Psoas muscle (tissue), 8 donors: ENCODE results near the gene DDN. TPM values are rescaled to one million over a fixed set of nuclear protein-coding genes. Genes with fewer than 3 reads are reported as not detected.

Source experiments
- ATAC-seq, 4 donors: fragments of 200-7000 bp; cut with Tn5 transposase; one replicate each; pipeline ENCODE4 v1.9.1; 2020; ENCODE audit warnings: moderate library complexity in 3 of 4, mild to moderate bottlenecking in 2 of 4
- DNase-seq, 2 donors: peaks; one replicate each; pipeline ENCODE4 v3.0.0-alpha.2; 2020
- H3K27ac ChIP-seq: fragments of 200-600 bp; one replicate; pipeline ENCODE4 v1.8.0; 2022
- H3K27me3 ChIP-seq, 3 donors: fragments of 200-600 bp in 1 of 3; one replicate each; pipeline versions ENCODE4 v1.6.1 to v1.8.0; 2013 to 2022; ENCODE audit warnings: low read length in 2 of 3, mild to moderate bottlenecking in 2 of 3, moderate library complexity in 1 of 3; ENCODE audit not compliant: insufficient read depth in 3 of 3
- H3K36me3 ChIP-seq, 2 donors: fragments of 200-600 bp in 1 of 2; one replicate each; pipeline versions ENCODE4 v1.6.1 to v1.8.0; 2013 to 2022; ENCODE audit warnings: low read depth in 1 of 2, mild to moderate bottlenecking in 1 of 2, moderate library complexity in 1 of 2; ENCODE audit not compliant: insufficient read depth in 1 of 2
- H3K4me1 ChIP-seq: fragments of 200-600 bp; one replicate; pipeline ENCODE4 v1.8.0; 2022
- H3K4me3 ChIP-seq: fragments of 200-600 bp; one replicate; pipeline ENCODE4 v1.8.0; 2022; ENCODE audit warnings: mild to moderate bottlenecking
- H3K9me3 ChIP-seq: fragments of 200-600 bp; one replicate; pipeline ENCODE4 v1.8.0; 2022
- WGBS, 3 donors: extraction: QIAGEN DNeasy Blood & Tissue Kit; methylation state at CpG; one replicate each; pipeline versions ENCODE4 v1.1.6 to v1.1.7; 2013; 5-methylcytosine and 5-hydroxymethylcytosine counted together
- intact Hi-C, 2 donors: fragments of 100-400 bp; cut with DNase I; formaldehyde crosslinking; loops; one replicate each; pipeline versions ENCODE4 v1.11.0 to v1.14.2; 2022
- polyA plus RNA-seq, 3 donors: library from polyadenylated mRNA; stranded (reverse); fragments of 200-250 nt; gene quantifications; one replicate each; pipeline ENCODE4 v1.2.3, GENCODE V29; 2013
- total RNA-seq, 4 donors: library from RNA; stranded (reverse); fragmentation: NEBNext Ultra II Directional in 2 of 4; extraction: Animal tissue kit (Norgen Biotek cat#: 25700) in 2 of 4; gene quantifications; one replicate each; pipeline versions ENCODE4 v1.2.1 to v1.2.4, GENCODE V29; 2021 to 2023
- TF ChIP-seq, protein P1 (sequence below): fragments of 200-600 bp; IDR thresholded peaks from one replicate; pipeline ENCODE4 v1.8.0; 2022; ENCODE audit warnings: antibody characterized with exemption
- donor health status: healthy with polysubstance abuse.
- donor health status: DM: no; HTN: no; CAD: no; lungs with moderate emphysema.
- donor health status: Bipolar disorder and iron deficiency.
- donor health status: healthy.
- donor health status: DM: yes; HTN: yes; CAD: no.
- donor health status: DM: no; HTN: no; CAD: no.
- donor health status: DM: no; HTN: no; CAD: no.
- donor health status: DM: yes; HTN: yes; CAD: no.

DDN gene
- total and polyA plus RNA-seq, 7 donors, result 11.2 to 485 (median 72.6) TPM

- H3K27ac ChIP-seq, result no peak overlapping the region
- WGBS, 3 donors, result 85 to 90% (median 89%) methylated on average over 4 of the region's 4 CpGs
- ATAC-seq, result no peak
These were observed 46.5 kb downstream of the DDN start for GRCh38 chr12:48952691-48953090.

GRCh38 chr12:48947727-48948126 is 51.4 kb downstream of the DDN start:
- no peaks in the 10 kb centered on the region for H3K27me3 ChIP-seq
- H3K4me1 ChIP-seq, result no peaks in the 10 kb centered on the region
- H3K27ac ChIP-seq, result no peak overlapping the region
- DNase-seq, result no peak
- H3K4me3 ChIP-seq, result no peak overlapping the region
- no peaks in the 10 kb centered on the region for H3K9me3 ChIP-seq
- WGBS, 3 donors, result 92 to 96% (median 94%) methylated on average over 3 of the region's 3 CpGs
- ATAC-seq, result no peak
- TF ChIP-seq, protein P1, sequence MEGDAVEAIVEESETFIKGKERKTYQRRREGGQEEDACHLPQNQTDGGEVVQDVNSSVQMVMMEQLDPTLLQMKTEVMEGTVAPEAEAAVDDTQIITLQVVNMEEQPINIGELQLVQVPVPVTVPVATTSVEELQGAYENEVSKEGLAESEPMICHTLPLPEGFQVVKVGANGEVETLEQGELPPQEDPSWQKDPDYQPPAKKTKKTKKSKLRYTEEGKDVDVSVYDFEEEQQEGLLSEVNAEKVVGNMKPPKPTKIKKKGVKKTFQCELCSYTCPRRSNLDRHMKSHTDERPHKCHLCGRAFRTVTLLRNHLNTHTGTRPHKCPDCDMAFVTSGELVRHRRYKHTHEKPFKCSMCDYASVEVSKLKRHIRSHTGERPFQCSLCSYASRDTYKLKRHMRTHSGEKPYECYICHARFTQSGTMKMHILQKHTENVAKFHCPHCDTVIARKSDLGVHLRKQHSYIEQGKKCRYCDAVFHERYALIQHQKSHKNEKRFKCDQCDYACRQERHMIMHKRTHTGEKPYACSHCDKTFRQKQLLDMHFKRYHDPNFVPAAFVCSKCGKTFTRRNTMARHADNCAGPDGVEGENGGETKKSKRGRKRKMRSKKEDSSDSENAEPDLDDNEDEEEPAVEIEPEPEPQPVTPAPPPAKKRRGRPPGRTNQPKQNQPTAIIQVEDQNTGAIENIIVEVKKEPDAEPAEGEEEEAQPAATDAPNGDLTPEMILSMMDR, result no peak
- intact Hi-C loops, result no loop called here
- H3K36me3 ChIP-seq, result peaks cover 0 to 2% of the 10 kb centered on the region in 2 donors

More at GRCh38 chr12:48952691-48953090, 46.5 kb downstream of the DDN start:
- Histone ChIP-seq H3K36me3 (peaks cover 0 to 11% of the 10 kb centered on the region in 2 donors), H3K4me3 (no peak overlapping the region), H3K4me1 (peaks cover 10% of the 10 kb centered on the region), H3K9me3 (no peaks in the 10 kb centered on the region), H3K27me3 (no peaks in the 10 kb centered on the region)
- intact Hi-C loops, result no loop called here
- TF ChIP-seq, protein P1, result no peak
- no peak for DNase-seq

GRCh38 chr12:48946943-48947342 is 52.2 kb downstream of the DDN start:
- intact Hi-C loops, result no loop called here
- H3K9me3 ChIP-seq, result no peaks in the 10 kb centered on the region
- H3K27ac ChIP-seq, result no peak overlapping the region
- TF ChIP-seq, protein P1, result no peak
- H3K4me3 ChIP-seq, result no peak overlapping the region
- no peaks in the 10 kb centered on the region for H3K4me1 ChIP-seq
- ATAC-seq (no peak), DNase-seq (no peak)
- no peaks in the 10 kb centered on the region for H3K27me3 ChIP-seq
- 86 to 96% (median 88%) methylated on average over 6 of the region's 6 CpGs for WGBS, 3 donors
- no peaks in the 10 kb centered on the region for H3K36me3 ChIP-seq

DNA sequence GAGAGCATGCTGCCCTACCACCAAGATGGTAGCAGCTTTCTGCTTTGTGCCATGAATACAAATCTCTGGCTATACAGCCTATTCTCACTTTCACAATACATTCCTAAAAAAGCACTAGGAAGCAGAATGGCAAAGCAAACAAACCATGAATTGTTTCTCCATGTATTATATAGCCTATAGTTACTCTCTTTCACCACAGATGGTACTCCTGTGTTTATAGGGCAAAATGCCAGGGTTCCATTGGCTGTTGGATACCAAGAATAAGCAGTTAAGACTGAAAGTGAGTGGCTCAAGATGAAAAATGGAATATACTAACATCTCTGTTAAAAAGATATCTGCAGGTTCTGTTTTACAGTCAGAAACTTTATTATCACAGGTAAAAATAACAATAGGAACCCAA is 53.0 kb downstream of the DDN start:
- intact Hi-C loops, result no loop called here
- DNase-seq (no peak), ATAC-seq (no peak)
- Histone ChIP-seq H3K4me1 (no peaks in the 10 kb centered on the region), H3K36me3 (no peaks in the 10 kb centered on the region), H3K9me3 (no peaks in the 10 kb centered on the region), H3K27me3 (no peaks in the 10 kb centered on the region), H3K4me3 (no peak overlapping the region), H3K27ac (no peak overlapping the region)
- TF ChIP-seq, protein P1, result no peak

Other genes starting within 250 kb of the DDN start
- gene ADCY6, start 210.3 kb downstream of the DDN start, total RNA-seq, result 10 to 100 TPM; 13.1 to 18.9 (median 13.4) TPM
- gene ADCY6, start 210.3 kb downstream of the DDN start, polyA plus RNA-seq, result 1 to 10 TPM; 5.3 to 9.2 (median 7.6) TPM
- gene CACNB3, start 180.9 kb downstream of the DDN start, total RNA-seq, result 1 to 10 TPM; 2.0 to 3.5 (median 2.5) TPM
- 1 to 10 TPM in 2 of 3 donors, under 1 TPM in 1; 0.92 to 1.7 (median 1.6) TPM for gene CACNB3, start 180.9 kb downstream of the DDN start, polyA plus RNA-seq
- gene DDX23, start 147.2 kb downstream of the DDN start, total RNA-seq, result 10 to 100 TPM; 38.5 to 71.6 (median 58.5) TPM
- 10 to 100 TPM; 39.4 to 92.8 (median 64.5) TPM for gene DDX23, start 147.2 kb downstream of the DDN start, polyA plus RNA-seq
- gene RND1, start 133.5 kb downstream of the DDN start, total RNA-seq, result under 1 TPM in 3 of 4 donors, not detected in 1; 0.15 to 0.64 (median 0.19) TPM
- gene RND1, start 133.5 kb downstream of the DDN start, polyA plus RNA-seq, result 1 to 10 TPM in 1 of 3 donors, under 1 TPM in 1, not detected in 1; 0.18 to 1.2 TPM
- gene FKBP11, start 73.9 kb downstream of the DDN start, total RNA-seq, result 1 to 10 TPM; 1.6 to 7.8 (median 2.2) TPM
- 1 to 10 TPM; 1.6 to 7.6 (median 2.9) TPM for gene FKBP11, start 73.9 kb downstream of the DDN start, polyA plus RNA-seq
- 10 to 100 TPM; 17.4 to 27.0 (median 22.3) TPM for gene ARF3, start 41.9 kb downstream of the DDN start, total RNA-seq
- 10 to 100 TPM in 2 of 3 donors, 1 to 10 TPM in 1; 7.4 to 18.1 (median 13.2) TPM for gene ARF3, start 41.9 kb downstream of the DDN start, polyA plus RNA-seq
- under 1 TPM in 2 of 4 donors, not detected in 2; 0.26 to 0.53 TPM for gene WNT10B, start 27.6 kb downstream of the DDN start, total RNA-seq
- under 1 TPM in 2 of 3 donors, not detected in 1; 0.13 to 0.14 TPM for gene WNT10B, start 27.6 kb downstream of the DDN start, polyA plus RNA-seq
- gene WNT1, start 21.1 kb downstream of the DDN start, total RNA-seq, result not detected
- not detected for gene WNT1, start 21.1 kb downstream of the DDN start, polyA plus RNA-seq
- gene PRKAG1, start 19.4 kb upstream of the DDN start, total RNA-seq, result 10 to 100 TPM; 49.5 to 91.6 (median 70.6) TPM
- gene PRKAG1, start 19.4 kb upstream of the DDN start, polyA plus RNA-seq, result 100 to 1,000 TPM in 1 of 3 donors, 10 to 100 TPM in 2; 67.5 to 105 (median 86.5) TPM
- 10 to 100 TPM; 62.6 to 69.8 (median 65.1) TPM for gene KMT2D, start 61.4 kb upstream of the DDN start, total RNA-seq
- gene KMT2D, start 61.4 kb upstream of the DDN start, polyA plus RNA-seq, result 10 to 100 TPM; 10.8 to 65.8 (median 13.9) TPM
- gene RHEBL1, start 70.6 kb upstream of the DDN start, total RNA-seq, result under 1 TPM in 1 of 4 donors, not detected in 3; 0.97 TPM
- gene RHEBL1, start 70.6 kb upstream of the DDN start, polyA plus RNA-seq, result 1 to 10 TPM in 1 of 3 donors, under 1 TPM in 2; 0.21 to 1.2 (median 0.57) TPM
- under 1 TPM; 0.07 to 0.43 (median 0.17) TPM for gene DHH, start 95.4 kb upstream of the DDN start, total RNA-seq
- gene DHH, start 95.4 kb upstream of the DDN start, polyA plus RNA-seq, result under 1 TPM; 0.08 to 0.39 (median 0.17) TPM
- gene LMBR1L, start 111.5 kb upstream of the DDN start, total RNA-seq, result 10 to 100 TPM; 13.3 to 27.3 (median 21.3) TPM
- 10 to 100 TPM; 13.3 to 16.8 (median 14.1) TPM for gene LMBR1L, start 111.5 kb upstream of the DDN start, polyA plus RNA-seq
- gene TUBA1B, start 132.0 kb upstream of the DDN start, total RNA-seq, result 100 to 1,000 TPM; 101 to 368 (median 242) TPM
- gene TUBA1B, start 132.0 kb upstream of the DDN start, polyA plus RNA-seq, result 1,000 to 10,000 TPM in 1 of 3 donors, 100 to 1,000 TPM in 2; 294 to 1,147 (median 389) TPM
- gene TUBA1A, start 189.7 kb upstream of the DDN start, total RNA-seq, result 10 to 100 TPM; 21.3 to 29.8 (median 29.0) TPM
- 10 to 100 TPM; 16.4 to 48.2 (median 29.9) TPM for gene TUBA1A, start 189.7 kb upstream of the DDN start, polyA plus RNA-seq